HG03135 (cell line): ENCODE results near the gene RTP5.
"Not testable (repeated sequence)": the region's sequence is repeated elsewhere in the genome, so short reads cannot be mapped to it uniquely, and the experiment has no call there.

Experiments used
- ATAC-seq: cut with Tn5 transposase; IDR thresholded peaks from one replicate; pipeline ENCODE4 v1.9.1; 2021; ENCODE audit warnings: mild to moderate bottlenecking, moderate library complexity; ENCODE audit not compliant: unreplicated experiment

Gene RTP5

GRCh38 chr2:241870081-241870541, 582 bp downstream of the RTP5 start:
- ATAC-seq: no peak

DNA sequence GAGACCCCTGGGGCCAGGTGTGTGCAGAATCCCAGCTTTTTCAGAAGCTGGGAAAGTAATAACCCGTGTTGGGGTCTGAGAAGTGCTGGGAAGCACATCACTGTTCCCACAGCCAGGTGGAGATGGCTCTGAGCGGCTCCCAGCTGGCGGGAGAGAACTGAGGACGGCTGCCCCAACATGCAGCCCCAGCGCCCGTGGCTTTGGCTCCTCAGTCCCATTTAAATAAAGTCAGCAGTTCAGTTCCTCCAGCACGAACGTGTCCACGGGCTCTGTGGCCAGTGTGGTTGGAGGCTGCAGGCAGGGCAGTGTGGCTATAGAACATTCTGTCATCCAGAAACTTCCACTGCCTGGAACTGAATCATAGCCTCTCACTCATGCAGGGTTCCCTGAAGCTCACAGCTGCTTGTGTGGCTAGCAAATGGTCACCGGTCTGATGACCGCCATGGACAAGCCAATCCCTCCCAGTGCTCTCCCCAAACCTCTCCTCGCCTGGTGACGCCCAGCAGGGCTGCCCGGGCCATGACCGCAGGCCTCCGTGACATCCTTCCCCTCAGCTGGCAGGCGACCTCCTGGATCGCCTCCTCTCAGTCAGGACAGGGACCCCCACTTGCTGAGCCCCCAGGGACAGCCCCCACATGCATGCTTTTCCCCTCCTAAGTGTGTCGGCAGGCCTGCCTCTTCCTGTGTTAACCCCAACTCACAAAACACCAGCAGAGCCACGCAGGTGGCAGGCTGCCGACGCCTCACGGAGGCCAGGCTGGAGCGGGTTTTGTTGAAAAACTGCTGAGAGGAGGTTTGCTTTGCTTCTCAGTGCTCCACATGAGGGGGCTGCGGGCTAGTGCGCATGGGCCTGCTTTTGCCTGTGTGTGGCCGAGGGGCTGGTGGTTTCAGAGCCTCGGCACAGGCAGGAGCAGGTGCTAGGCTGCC, 1.3 kb downstream of the RTP5 start:
- ATAC-seq: no peak

- ATAC-seq: no peak
Observed at GRCh38 chr2:241871538-241872312, 2.2 kb downstream of the RTP5 start.

- no peak for ATAC-seq
Observed at GRCh38 chr2:241872313-241872642, 2.7 kb downstream of the RTP5 start.

GRCh38 chr2:241873081-241873802, 3.7 kb downstream of the RTP5 start:
- ATAC-seq: no peak

- no peak for ATAC-seq
Observed at GRCh38 chr2:241873803-241874110, 4.2 kb downstream of the RTP5 start.

DNA sequence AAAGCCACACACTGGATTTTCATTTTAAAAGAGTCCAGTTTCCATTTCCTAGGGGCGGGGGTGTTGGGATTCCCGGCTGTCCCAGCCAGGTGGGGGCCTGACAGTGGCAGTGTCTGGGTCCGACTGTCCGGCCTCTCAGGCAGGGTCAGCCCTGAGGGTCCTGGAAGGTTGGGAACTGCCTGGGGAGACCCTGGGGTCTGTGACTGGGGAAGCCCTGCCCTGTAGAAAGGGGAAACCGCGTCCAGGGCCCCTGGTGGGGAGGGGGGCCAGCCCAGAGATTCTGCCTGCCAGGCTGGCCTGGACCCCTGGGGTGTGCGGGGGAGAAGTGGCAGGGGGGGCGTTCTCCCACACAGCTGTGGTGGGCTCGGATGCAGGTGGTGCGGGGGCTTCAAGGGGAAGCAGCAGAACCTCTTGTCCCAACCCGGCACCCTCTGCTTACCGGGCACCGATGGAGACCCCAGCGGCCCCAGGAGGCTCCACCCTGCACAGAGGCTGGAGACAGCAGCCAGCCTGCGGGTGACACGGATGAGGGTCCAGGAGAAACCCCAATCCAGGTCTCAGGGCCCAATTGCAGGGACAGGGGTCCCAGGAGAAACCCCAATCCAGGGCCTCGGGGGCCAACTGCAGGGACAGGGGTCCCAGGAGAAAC, 4.9 kb downstream of the RTP5 start:
- no peak for ATAC-seq

DNA sequence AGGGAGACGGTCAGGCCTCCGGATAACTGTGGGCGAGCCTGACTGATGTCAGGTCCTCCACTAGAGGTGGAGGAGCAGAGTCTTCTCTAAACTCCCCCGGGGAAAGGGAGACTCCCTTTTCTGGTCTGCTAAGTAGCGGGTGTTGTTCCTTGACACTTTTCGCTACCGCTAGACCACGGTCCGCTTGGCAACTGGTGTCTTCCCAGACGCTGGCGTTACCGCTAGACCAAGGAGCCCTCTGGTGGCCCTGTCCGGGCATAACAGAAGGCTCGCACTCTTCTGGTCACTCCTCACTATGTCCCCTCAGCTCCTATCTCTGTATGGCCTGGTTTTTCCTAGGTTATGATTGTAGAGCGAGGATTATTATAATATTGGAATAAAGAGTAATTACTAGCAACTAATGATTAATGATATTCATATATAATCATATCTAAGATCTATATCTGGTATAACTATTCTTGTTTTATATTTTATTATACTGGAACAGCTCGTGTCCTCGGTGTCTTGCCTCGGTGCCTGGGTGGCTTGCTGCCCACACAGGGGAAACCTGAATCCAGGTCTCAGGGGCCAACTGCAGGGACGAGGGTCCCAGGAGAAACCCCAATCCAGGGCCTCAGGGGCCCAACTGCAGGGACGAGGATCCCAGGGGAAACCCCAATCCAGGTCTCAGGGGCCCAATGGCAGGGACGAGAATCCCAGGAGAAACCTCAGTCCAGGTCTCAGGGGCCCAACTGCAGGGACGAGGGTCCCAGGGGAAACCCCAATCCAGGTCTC, 6.4 kb downstream of the RTP5 start:
- ATAC-seq: not testable (repeated sequence)

- ATAC-seq: no peak
Observed at GRCh38 chr2:241876528-241877196, 7.1 kb downstream of the RTP5 start.

- ATAC-seq: no peak
Observed at GRCh38 chr2:241877197-241877685, 7.7 kb downstream of the RTP5 start.

GRCh38 chr2:241877989-241878970, 8.8 kb downstream of the RTP5 start:
- no peak for ATAC-seq

DNA sequence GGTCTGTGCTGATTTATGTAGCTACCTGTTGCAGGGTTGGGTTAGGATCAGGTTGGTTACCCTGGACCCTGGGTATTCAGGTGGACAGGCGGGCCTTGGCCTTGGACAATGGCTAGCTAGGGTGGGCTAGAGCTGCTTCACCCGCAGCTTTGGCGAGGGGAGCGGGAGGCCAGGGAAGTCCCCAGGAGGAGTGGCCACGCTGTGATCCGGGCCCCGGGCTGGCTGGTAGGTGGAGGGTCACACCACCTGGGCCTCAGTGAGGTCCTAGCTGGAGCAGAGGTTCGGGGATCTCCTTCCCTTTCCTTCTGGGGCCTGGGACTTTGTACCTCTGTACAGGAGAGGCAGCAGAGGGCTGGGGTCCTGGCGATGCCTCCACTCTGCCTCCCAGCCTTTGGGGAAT, 9.8 kb downstream of the RTP5 start:
- no peak for ATAC-seq

DNA sequence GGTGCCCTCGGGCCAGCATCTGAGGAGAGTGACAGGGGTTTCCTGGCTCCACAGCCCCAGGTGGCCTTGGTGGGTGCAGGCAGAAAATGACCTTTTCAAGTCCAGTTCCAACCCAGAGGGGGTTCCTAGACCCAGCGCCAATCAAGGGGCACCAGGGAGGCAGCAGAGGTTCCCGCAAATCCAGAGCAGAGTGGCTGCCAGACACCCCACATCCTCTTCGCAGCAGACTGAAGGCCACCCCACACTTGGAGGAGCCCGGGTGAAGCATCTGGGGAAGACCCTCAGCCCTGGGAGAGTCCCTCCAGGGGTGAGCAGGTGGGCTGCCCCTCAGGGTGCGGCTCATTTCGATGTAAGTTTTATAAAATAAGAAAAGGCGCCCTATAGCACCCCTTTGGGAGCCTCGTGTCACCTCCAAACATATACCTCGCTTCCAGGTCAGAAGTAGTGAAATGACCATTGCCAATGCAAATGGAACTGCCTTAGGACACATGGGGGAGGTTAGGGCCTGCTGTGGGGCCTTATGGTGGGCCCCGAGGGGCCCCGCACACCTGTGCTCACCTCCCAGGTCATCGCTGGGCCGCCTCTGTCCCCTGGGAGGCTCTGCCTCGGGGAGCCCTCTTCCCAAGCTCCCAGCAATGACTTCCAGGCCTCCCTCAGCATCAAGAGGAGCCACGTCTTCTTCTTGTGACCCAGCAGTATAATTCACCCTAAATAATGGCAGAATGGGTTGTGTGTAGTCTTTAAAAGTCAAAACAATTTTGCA, 11.0 kb downstream of the RTP5 start:
- ATAC-seq: no peak

DNA sequence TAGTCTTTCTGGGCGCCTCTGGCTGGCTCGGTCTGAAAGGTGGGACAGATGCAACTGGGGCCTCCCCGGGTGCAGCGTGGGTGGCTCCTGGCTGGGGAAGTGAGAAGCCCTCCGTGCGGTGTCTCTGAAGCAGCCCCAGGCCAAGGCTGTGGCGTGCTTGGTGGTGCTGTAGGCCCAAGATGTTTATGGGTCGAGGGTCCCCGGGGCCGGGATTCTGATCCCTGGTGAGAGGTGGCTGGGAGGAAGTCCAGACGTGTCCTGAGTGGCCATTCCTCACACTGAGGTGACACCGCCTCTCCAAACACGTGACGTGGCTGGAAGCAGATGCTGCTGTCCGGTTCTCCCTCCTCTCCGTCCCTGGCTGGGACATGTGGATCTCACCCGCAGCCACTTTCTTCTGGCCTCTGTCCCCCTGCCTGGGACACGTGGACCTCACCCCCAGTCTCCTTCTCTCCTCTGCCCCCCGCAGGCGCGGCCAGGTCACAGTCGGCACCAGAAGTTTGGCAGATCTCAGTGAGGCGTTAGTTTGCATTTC, 12.6 kb downstream of the RTP5 start:
- ATAC-seq: peak; percentile 57

DNA sequence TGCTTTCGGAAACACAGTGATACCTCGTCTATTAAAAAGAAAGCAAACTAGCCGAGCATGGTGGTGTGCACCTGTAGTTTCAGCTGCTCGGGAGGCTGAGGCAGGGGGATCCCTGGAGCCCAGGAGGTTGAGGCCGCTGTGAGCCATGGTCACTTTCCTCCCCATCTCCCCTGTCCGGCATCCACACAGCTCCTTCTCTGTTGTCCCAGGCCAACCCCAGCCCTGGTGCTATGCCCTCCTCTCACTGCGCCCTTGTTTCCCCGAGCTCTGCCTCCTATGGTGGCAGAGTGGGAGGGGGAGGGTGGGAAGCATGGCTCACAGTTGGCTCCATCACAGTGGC, 15.4 kb downstream of the RTP5 start:
- ATAC-seq: no peak

GRCh38 chr2:241885291-241885945, 15.9 kb downstream of the RTP5 start:
- ATAC-seq: no peak
